Retinal pigment epithelial cell (primary cell): ENCODE measurements around the gene GNAT3.
A peak's percentile ranks its signal among the peaks of the same experiment; 100 is the strongest.

ENCODE experiments used
- DNase-seq: peaks from one replicate; pipeline ENCODE4 v3.0.0-alpha.2; 2010; ENCODE audit warnings: low read depth
- H3K4me3 ChIP-seq: 2 replicates; pipeline ENCODE4 v1.5.1; 2011; ENCODE audit warnings: mild to moderate bottlenecking, low read length, control low read depth, moderate library complexity
- CTCF ChIP-seq: conservative IDR thresholded peaks from 2 replicates; pipeline ENCODE4 v1.5.1; 2011; ENCODE audit warnings: low read depth, low read length, control low read depth, inconsistent platforms

The GNAT3 gene

GRCh38 chr7:80459776-80460510, 51.9 kb downstream of the GNAT3 start:
- TF ChIP-seq CTCF, result no peak
- DNase-seq, result no peak
- no peak overlapping the region for H3K4me3 ChIP-seq

- TF ChIP-seq CTCF, result no peak
- no peak for DNase-seq
- no peak overlapping the region for H3K4me3 ChIP-seq
Measured at GRCh38 chr7:80458822-80459725, 52.8 kb downstream of the GNAT3 start.

GRCh38 chr7:80453699-80454340, 58.0 kb downstream of the GNAT3 start:
- no peak for DNase-seq
- TF ChIP-seq CTCF, result peak; percentile 55

GRCh38 chr7:80450621-80451308, 61.1 kb downstream of the GNAT3 start:
- H3K4me3 ChIP-seq, result no peak overlapping the region
- DNase-seq, result no peak
- no peak for TF ChIP-seq CTCF

More at GRCh38 chr7:80453699-80454340, 58.0 kb downstream of the GNAT3 start:
- H3K4me3 ChIP-seq, result no peak overlapping the region

GRCh38 chr7:80449836-80450235, 62.0 kb downstream of the GNAT3 start:
- DNase-seq, result no peak
- TF ChIP-seq CTCF, result no peak
- no peak overlapping the region for H3K4me3 ChIP-seq

GRCh38 chr7:80445351-80445750, 66.5 kb downstream of the GNAT3 start:
- TF ChIP-seq CTCF, result no peak
- DNase-seq, result no peak
- no peak overlapping the region for H3K4me3 ChIP-seq
